GM18507 (cell line): ENCODE measurements around the gene SMYD3.
"Not testable (repeated sequence)": the region's sequence is repeated elsewhere in the genome, so short reads cannot be mapped to it uniquely, and the experiment has no call there.

ENCODE experiments used
- DNase-seq: peaks from one replicate; pipeline ENCODE4 v3.0.0; 2011; ENCODE audit warnings: low read depth; ENCODE audit not compliant: insufficient read length; ENCODE audit errors: extremely low spot score
- FAIRE-seq: peaks from 2 replicates; lab custom pipeline; 2011; peaks lifted over from hg19 to GRCh38; lab: Jason Lieb, UNC

SMYD3 gene

DNA sequence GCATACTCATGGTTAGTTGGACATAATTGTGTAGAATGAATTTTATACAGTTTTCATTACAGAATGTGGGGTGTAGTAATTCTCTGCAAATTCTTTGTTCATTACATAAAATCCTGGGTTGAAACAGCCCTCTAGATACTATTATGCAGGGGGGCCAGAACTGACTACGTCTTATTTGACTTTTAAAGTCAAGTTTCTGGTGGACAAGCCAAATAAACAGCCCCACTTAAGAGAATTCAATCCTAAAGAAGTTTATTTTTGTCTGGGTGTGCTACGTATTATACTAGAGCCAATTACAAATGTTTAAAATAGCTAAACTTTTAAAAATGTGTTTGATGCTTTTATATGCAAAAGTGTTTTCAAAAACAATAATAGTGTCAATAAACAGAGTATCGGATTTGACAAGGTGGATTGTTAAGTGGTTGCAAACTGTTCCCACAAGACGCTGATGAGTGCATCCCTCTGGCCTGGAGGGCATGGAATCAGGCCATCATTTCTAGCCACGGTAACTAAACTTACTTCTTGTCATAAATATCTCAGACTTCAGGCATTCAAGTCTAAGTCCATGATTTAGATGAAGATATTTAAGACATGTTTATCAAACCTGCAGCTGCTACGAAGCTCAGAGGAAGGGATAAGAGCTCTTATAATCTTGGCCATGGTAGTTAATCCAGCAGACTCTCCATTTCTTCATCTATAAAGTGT, 706.0 kb downstream of the SMYD3 start:
- DNase-seq = no peak
- no peak for FAIRE-seq

DNA sequence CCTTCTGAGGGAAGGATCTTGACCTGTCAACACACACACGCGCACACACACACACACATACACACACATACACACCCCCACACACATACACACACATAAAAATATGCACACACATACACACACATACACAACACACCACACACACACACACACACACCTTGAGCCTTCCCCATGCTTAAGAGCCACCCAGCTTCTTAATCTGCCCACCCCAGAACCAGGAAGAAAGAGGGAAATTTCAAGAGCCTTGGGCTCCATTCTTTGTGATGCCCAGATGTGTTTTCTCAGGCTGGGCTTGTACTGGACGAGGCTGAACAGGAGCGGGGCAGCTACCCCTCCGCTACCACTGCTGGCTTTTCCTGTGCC, 708.7 kb downstream of the SMYD3 start:
- FAIRE-seq = no peak
- no peak for DNase-seq

DNA sequence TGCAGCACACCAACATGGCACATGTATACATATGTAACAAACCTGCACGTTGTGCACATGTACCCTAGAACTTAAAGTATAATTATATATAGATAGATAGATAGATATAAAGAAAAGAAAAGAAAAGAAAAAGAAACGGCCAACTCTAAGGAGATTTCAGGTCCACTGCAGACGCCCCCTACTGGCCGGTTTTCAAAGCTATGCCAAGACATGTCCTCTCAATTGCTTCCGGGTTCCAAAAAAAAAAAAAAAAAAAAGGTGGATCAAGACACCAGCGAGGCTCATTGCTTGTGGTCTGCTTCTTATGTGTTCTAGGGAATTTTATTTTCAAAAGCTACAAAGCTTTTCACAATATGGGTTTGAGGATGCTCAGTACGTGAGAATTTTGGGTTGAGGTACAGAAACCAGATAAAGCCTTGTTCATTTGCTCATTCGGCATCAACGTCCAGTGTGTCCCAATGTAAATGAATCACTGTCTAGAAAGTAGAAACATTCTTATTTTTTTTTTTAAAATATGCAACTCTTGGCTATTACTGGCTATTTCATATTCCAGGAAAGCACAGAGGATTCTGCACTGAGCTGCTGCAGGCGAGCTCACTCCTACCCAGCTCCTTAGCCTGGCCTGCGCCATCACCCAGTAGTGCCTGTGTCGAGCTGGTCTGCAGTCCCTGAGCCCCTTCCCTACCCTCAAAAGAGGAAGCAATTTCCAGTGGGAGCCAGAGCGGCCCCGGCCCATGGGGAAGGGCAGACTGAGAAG, 709.3 kb downstream of the SMYD3 start:
- DNase-seq (no peak), FAIRE-seq (no peak)

DNA sequence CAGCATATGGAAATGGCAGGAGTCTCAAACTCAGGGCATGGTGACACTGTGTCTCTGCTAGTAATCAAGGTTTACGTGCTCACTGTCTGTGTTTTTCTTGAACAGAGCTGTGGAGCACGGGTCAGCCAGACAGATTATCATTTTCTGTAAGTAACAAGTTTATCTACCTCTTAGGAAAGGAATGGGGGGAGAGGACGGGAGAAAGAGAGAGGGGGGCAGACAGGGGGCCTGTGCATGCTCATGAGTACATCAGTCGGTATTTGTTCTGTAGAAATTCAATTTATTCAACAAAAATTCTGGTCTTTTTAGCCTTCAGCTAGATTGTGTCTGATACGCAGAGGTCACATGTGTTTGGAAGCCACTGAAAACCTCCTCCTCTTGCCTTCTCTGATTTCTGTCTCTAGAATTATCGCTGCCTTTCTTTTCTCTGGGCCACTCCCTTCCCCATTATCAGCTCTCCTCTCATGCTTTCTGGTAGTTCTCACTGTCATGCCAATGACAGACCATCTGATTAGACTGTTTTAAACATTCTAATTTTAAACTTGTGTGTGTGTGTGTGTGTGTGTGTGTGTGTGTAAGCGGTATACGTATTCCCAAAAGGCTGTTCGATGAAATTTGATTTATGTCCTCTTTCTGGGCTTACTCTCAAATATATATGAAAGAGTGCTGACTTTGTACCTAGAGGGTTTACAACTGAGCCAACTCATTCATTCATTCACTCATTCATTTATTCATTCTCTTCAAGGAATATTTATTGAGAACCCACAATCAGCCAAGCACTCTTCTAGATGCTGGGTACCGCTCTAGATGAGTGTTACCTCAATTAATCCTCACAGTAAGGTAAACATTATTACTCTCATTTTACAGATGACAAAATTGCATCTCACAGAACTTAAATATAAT, 715.4 kb downstream of the SMYD3 start:
- no peak for FAIRE-seq
- DNase-seq = no peak

DNA sequence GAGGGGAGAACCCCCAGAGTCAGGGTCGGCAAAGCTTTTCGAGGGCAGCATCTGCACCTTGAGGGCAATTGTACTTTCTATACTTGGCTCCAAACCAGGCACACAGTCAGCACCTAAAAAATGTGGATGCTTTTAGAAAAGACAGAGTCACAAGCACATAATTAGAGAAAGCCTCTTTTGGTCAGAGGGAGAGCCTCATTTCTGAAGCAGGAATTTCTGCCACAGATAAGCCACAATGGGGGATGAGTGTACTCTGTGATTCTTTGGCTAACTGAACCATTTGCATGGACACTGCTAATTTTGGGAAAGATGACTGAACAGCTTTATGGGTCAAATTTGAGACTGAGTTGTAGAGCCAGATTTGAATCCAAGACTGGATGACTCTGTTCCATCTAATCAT, 716.6 kb downstream of the SMYD3 start:
- DNase-seq (no peak), FAIRE-seq (no peak)

DNA sequence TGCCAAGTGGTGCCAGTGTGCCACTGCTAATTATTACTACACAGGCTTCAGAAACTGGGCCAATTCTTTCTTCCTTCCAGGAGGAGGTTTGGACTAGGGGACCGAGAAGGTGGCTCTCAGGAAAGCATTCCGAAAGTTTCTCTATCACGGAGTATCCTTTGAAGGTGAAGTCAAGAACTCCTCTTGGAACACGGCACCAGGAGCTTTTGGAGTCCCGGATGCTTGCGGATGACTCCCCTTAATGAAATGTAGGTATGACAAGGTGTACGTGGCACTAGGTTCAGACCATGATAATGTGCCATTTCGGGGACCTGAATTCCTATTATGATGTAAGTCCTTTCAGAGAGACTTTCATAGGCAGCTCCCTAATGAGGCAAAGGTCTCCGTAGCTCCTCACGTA, 718.2 kb downstream of the SMYD3 start:
- FAIRE-seq (no peak), DNase-seq (no peak)

DNA sequence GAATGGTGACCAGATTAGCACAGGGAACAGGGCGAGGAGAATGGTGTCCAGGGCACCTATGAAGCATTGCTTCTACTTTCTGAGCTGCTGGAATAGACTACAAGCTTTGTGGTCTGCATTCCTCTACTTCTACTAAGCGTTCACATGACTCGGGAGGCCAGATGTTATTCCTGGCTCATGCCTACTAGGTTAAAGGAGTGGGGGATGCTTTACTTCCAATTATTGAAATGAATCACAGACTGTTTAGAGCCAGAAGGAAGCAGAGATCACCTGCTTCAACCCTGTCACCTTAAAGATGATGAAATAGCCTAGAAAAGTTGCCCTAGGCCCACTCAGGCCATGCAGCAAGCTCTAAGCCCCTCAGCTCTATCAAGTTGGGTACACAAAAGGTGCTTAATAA, 718.8 kb downstream of the SMYD3 start:
- DNase-seq (no peak), FAIRE-seq (no peak)

DNA sequence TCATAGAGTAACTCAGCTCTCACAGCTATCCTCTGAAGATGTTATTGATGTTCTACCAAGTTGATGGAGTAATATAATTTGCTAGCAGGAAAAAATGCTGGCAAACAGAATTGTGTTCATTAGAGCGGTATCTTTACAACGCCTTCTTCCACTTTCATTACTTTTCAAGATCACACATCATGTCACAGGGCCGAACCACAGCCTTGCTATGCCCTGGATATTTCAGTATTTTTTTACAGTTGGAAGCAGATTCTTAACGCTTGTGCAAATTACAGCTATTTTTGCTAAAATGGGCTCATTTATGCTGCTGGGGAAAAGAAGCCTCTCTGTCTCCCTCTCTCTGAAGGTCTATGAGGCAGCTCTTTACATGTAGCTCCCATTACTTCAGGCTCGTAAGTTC, 720.1 kb downstream of the SMYD3 start:
- FAIRE-seq (no peak), DNase-seq (no peak)

DNA sequence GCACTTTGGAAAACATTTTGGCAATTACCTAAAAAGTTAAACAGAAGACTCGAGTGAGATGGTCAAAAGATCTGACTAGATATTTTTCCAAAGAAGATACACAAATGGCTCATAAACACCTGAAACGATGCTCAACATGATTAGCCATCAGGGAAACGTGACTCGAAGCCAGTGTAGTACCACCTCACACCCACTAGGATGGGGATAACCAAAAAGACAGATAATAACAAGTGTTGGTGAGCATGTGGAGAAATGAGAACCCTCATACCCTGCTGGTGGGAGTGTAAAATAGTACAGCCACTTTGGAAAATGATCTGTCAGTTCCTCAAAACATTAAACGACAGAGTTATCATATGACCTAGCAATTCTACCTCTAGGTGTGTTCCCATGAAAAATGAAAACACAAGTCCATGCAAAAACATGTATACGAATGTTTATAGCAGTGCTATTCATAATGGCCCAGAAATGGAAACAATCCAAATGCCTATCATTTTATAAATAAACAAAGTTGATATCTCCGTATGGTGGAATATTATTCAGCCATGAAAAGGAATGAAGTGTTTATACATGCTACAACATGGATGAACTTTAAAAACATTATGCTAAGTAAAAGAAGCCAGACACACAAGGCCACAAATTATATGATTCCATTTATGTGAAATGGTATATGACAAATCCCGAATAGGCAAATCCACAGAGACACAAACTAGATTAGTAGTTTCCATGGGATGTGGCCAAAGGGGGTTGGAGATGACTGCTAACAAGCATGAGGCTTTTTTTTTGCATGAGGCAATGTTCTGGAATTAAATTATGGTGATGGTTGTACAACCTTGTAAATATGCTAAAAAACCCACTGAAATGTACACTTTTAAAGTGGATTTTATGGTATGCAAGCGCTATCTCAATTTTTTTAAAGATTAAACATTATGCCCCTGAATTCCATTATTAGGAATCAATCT, 727.0 kb downstream of the SMYD3 start:
- no peak for FAIRE-seq
- DNase-seq = no peak

DNA sequence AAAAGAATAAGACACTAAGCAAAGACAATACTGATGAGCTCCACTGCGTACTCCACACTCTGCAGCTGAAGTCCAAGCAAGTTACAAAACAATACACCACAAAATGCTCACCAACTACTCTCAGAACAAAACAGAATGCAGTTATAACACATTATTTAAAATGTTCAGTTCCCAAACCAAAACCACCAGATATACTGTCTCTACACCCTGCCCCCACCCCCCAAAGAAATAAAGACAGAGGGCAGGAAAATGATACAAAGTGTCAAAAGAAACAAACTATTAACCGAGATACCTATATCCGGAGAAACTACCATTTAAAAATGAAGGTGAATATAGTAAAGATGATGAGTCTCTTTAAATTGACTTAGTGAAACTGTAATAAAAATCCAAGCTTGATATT, 729.3 kb downstream of the SMYD3 start:
- no peak for FAIRE-seq

DNA sequence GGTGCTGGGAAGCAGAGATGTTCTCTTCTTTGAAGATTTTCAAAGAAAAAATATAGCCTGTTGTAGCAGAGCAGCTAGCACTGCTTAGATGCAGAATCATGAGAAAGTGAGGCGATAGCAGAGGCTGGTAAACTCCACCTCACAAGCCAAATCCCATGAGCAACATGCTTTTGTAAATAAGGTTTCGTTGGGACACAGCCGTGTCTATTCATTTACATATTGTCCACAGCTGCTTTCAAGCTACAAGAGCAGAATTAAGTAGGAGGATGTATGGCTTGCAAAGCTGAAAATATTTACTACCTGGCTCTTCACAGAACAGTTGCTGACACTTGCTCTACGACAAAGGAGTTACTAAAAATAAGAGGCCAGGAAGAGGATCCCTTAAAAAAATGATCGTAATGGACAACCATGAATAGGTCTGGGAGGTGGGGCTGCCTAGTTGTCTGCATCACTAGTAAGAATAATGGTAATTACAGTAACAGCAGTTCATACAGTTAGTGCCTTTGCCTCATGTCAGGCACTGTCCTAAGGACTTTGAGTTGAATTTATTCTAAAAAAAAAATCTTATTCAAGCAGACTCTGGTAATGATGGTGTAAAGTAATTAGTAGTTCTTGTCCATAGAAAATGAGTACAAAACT, 730.3 kb downstream of the SMYD3 start:
- no peak for DNase-seq
- FAIRE-seq = no peak

More for the DNA sequence above, 729.3 kb downstream of the SMYD3 start:
- DNase-seq = no peak

DNA sequence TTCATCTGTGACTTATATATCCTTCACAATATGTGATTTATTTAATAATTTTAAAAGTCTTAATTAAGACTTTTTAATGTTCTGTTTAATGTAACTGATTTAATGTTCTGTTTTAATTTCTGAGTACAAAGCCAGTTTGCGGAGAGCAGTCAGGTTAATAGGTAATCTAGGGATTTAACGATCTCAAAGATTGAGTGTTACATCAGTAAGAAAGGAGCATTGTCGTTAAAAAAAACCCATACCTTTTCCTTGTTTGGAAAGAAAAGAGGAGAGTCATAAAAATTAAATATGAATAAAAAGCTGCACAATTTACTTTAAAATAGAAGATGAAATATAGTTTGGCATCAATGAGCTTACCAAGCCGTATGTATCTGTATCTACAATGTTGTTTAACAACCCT, 730.9 kb downstream of the SMYD3 start:
- DNase-seq (no peak), FAIRE-seq (no peak)

DNA sequence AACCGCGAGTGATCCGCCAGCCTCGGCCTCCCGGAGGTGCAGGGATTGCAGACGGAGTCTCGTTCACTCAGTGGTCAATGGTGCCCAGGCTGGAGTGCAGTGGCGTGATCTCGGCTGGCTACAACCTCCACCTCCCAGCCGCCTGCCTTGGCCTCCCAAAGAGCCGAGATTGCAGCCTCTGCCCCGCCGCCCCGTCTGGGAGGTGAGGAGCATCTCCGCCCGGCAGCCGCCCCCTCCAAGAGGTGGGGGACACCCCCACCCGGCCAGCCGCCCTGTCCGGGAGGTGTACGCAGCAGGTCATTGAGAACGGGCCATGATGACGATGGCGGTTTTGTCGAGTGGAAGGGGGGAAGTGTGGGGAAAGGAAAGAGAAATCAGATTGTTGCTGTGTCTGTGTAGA, 732.1 kb downstream of the SMYD3 start:
- FAIRE-seq, DNase-seq: not testable (repeated sequence)

DNA sequence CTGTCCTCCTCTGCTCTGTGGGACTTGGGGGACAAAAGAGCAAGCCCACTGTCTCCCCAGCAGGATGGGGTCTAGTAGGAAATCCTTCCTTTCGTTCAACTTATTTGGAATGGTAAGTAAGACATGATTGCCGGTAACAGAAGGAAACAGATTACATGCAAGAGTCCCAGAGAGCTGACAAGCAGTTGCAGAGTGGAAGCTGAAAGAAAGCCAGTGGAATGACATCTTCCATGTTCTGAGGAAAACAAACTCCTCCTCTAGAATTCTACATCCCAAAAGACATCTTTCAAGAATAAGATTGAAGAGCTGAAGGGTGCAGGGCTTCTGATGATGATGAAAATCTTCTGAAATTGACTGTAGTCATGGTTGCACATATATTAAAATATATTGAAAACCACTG, 732.9 kb downstream of the SMYD3 start:
- FAIRE-seq (no peak), DNase-seq (no peak)

DNA sequence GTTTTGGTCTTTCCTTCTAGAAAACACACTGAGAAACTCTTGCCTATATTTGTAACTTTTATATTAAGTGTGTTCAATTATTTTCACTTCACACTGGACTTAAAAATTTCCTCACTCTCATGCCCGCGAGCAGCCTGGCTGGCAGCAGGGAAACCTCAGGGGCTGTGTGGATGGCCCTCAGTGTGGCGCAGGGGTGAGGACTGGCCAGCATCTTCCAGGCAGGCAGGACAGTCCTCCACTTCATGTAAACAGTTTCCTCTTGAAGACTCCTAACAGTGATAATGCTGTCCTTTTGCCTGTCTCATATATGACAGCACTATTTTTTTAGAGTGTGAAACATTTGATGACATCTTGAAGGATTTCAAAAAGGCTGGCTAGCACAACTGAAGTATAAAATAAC, 733.7 kb downstream of the SMYD3 start:
- FAIRE-seq (no peak), DNase-seq (no peak)

DNA sequence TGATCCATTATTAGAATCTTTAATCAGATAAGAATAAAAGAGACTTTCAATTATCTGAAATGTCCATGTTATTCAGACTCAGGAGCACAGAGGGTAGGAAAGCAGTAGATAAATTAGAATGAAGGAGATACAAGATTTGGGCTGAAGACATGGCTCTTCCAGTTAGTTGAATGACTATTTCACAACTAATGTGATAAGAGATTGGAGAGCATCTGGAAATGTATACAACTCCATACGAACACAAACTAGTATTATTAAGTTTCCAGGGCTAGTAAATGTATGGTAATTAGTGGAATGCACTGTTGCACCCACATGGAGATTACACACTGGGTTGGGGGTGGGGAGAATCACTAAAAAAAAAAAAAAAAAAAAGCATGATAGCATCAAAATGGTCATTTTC, 734.3 kb downstream of the SMYD3 start:
- FAIRE-seq (no peak), DNase-seq (no peak)

DNA sequence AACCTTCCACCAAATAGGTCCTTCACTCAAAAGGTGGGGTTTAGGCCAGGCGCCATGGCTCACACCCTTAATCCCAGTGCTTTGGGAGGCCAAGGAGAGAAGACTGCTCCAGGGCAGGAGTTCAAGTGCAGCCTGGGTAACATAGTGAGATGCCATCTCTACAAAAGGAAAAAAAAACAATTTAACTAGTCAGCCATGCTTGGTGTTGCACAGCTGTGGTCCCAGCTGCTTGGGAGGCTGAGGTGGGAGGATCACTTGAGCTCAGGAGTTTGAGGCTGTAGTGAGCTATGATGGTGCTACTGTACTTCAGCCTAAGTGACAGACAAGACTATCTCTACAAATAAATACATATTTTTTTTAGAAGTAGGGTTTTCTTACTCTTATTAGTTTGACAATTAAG, 734.8 kb downstream of the SMYD3 start:
- no peak for FAIRE-seq
- DNase-seq = no peak

DNA sequence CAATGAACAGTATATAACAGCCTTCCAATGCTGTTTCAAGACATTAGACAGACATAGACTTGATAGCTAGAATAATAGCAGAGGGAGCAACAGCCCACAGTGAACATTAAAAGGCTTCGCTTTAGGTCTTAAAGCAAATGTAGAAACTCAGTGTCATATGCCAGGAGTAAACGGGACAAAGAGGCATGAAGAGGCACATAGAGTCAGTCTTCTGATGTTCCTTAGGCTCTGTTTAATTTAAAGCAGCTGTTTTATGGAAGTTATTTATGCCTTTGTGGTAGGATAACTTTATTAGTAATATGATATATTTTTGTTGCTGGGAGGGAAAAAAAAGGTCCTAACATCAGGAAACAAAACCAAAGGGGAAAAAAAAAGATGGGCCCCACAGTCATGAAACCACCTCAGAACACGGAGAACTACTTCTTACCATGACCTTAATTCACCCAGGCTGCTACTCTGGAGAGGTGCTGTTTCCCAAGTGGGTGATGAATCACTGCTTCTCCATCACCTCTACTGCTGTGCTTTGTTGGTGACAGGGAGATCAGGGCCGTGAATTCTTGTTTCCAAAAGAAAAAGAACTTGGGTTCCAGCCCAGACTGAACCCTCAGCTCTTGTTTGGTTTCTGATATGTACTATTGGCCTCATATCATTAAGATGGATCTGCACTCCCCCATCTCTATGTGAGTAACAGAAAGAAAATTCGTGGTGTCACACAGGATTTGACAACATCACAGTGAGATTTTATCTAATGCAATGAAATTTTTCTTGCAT, 735.4 kb downstream of the SMYD3 start:
- no peak for FAIRE-seq
- DNase-seq = no peak
